Peyer's patch (tissue), 4 donors: ENCODE data around the gene RFX5. TPM values are rescaled to one million over a fixed set of nuclear protein-coding genes. Genes with fewer than 3 reads are reported as not detected.

Source experiments
- DNase-seq, 3 donors: peaks; one replicate each; pipeline ENCODE4 v3.0.0-alpha.2; 2017 to 2019
- H3K27ac ChIP-seq, 4 donors: fragments of 200-600 bp; sonication (generic); one replicate each; pipeline ENCODE4 v1.5.1; 2016 to 2019
- H3K27me3 ChIP-seq, 2 donors: fragments of 200-600 bp; sonication (generic); one replicate each; pipeline ENCODE4 v1.5.1; 2019
- H3K36me3 ChIP-seq, 3 donors: fragments of 200-600 bp; sonication (generic); one replicate each; pipeline ENCODE4 v1.5.1; 2016 to 2019
- H3K4me1 ChIP-seq, 4 donors: fragments of 200-600 bp; sonication (generic); one replicate each; pipeline ENCODE4 v1.5.1; 2016 to 2019
- H3K4me3 ChIP-seq, 4 donors: fragments of 200-600 bp; sonication (generic); 1 replicate in 3 of 4; 2 replicates in 1 of 4; pipeline ENCODE4 v1.5.1; 2016 to 2019; ENCODE audit warnings: mild to moderate bottlenecking in 1 of 4
- H3K9me3 ChIP-seq, 4 donors: fragments of 200-600 bp; sonication (generic); one replicate each; pipeline ENCODE4 v1.5.1; 2016 to 2019; ENCODE audit warnings: mild to moderate bottlenecking in 1 of 4
- POLR2A ChIP-seq, 2 donors: fragments of 450-650 bp; IDR thresholded peaks; one replicate each; pipeline ENCODE4 v1.5.1; 2017; ENCODE audit warnings: antibody characterized with exemption in 2 of 2, mild to moderate bottlenecking in 2 of 2, moderate library complexity in 2 of 2
- total RNA-seq, 4 donors: library from RNA; depleted of rRNA; stranded (reverse); fragments of >200 nt; gene quantifications; one replicate each; pipeline ENCODE4 v1.1.0, GENCODE V29; 2016
- TF ChIP-seq, protein P1 (sequence below), 6 experiments: fragments of 450-650 bp in 4 of 6; fragments of 200-600 bp in 2 of 6; sonication (generic) in 1 of 6; IDR thresholded peaks; one replicate each; pipeline ENCODE4 v1.5.1; 2017 to 2019; ENCODE audit warnings: antibody characterized with exemption in 6 of 6, mild to moderate bottlenecking in 3 of 6, moderate library complexity in 1 of 6

Gene RFX5
- total RNA-seq, 4 donors from 2014 or later: 35.6 to 187 (median 42.0) TPM

DNA sequence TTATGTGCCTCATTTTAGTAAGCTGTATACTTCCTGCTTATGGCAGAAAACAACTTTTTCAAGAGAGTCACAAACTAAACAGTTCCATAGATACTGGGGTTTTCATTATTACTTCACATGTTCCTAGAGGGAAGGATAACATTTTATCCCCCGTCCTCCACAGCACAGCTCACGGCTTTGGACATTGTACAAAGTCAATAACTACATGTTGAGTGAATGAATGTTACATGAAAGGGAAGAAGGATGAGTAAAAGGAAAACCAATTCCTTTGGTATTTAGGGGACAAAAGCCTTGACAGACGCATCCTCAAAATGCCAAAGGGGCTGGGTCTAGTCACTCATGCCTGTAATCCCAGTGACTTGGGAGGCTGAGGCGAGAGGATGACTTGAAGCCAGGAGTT, 34.6 kb downstream of the RFX5 start:
- peak overlapping the region; percentile 6 to 92 (median 82) for H3K27ac ChIP-seq
- no peaks in the 10 kb centered on the region for H3K9me3 ChIP-seq
- H3K27me3 ChIP-seq: no peaks in the 10 kb centered on the region
- DNase-seq: no peak
- H3K4me1 ChIP-seq: peaks cover 0 to 42% (median 3%) of the 10 kb centered on the region in 4 donors
- H3K36me3 ChIP-seq: peaks cover 0 to 70% (median 0%) of the 10 kb centered on the region in 3 donors
- H3K4me3 ChIP-seq: no peak overlapping the region
- TF ChIP-seq, protein P1, sequence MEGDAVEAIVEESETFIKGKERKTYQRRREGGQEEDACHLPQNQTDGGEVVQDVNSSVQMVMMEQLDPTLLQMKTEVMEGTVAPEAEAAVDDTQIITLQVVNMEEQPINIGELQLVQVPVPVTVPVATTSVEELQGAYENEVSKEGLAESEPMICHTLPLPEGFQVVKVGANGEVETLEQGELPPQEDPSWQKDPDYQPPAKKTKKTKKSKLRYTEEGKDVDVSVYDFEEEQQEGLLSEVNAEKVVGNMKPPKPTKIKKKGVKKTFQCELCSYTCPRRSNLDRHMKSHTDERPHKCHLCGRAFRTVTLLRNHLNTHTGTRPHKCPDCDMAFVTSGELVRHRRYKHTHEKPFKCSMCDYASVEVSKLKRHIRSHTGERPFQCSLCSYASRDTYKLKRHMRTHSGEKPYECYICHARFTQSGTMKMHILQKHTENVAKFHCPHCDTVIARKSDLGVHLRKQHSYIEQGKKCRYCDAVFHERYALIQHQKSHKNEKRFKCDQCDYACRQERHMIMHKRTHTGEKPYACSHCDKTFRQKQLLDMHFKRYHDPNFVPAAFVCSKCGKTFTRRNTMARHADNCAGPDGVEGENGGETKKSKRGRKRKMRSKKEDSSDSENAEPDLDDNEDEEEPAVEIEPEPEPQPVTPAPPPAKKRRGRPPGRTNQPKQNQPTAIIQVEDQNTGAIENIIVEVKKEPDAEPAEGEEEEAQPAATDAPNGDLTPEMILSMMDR (IDR thresholded peaks at IDR 0.05): no peak
- no peak for TF ChIP-seq POLR2A (IDR thresholded peaks at IDR 0.05)

DNA sequence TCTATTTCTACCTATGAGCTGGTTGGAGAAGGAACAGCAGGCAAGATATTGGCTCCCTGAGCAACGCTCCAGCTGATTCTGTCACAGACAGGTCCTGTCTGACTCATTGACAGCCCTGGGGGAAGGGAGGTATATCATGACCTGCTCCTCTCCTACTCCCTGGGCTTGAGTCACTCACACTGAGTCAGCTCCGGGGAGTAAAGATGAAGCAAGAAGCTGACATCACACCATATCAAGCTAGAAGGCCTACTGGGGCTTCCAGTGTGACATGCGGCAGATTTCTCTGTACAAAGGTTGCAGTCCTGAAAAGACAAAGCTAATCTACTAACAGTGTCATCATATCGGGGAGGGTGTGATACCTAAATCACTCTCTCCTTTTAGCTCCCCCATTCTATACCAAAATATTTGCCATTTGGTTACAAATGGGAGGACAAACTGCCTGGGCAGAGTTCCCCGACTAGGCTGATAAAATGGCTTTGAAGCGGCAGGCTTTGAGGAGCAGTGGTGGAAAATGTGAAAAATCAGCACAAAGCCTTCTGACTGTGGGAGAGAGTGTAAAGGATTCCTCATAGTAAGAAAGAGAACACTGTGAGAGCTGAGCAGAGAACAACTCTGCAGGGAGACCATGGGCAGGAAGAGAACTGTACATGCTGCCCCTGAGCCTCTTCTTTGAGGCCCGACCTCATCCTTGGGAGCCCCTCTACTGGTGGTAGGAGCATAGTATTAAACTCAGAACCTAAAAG, 35.3 kb downstream of the RFX5 start:
- H3K4me1 ChIP-seq: peaks cover 0 to 42% (median 3%) of the 10 kb centered on the region in 4 donors

DNA sequence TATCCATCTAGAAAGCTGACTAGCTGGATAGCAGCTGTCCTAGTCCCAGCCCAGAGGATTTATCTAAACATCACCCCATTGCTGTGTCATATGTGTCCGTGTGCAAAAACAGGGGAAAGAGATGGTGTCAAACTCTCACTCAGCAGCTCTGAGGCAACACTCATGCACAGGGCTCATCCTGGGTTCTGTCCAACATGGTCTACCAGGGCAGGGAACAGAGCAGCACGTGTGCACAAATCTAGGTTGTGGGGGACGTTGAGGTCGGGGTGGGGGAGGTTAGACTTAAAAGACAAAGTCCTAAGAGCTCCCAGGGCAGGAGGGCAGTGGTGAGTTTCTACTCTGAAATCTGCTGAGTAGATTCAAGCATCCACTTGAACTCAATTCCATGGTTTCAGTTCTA, 36.0 kb downstream of the RFX5 start:
- no peak for DNase-seq

More for the DNA sequence above, 35.3 kb downstream of the RFX5 start:
- TF ChIP-seq, protein P1 (IDR thresholded peaks at IDR 0.05): no peak
- no peak for TF ChIP-seq POLR2A (IDR thresholded peaks at IDR 0.05)
- H3K9me3 ChIP-seq: no peaks in the 10 kb centered on the region
- no peaks in the 10 kb centered on the region for H3K27me3 ChIP-seq
- DNase-seq: peak; percentile 22 to 91 (median 63)
- no peak overlapping the region for H3K4me3 ChIP-seq
- H3K27ac ChIP-seq: peak overlapping the region; percentile 17 to 92 (median 82)
- peaks cover 0 to 70% (median 0%) of the 10 kb centered on the region in 3 donors for H3K36me3 ChIP-seq

DNA sequence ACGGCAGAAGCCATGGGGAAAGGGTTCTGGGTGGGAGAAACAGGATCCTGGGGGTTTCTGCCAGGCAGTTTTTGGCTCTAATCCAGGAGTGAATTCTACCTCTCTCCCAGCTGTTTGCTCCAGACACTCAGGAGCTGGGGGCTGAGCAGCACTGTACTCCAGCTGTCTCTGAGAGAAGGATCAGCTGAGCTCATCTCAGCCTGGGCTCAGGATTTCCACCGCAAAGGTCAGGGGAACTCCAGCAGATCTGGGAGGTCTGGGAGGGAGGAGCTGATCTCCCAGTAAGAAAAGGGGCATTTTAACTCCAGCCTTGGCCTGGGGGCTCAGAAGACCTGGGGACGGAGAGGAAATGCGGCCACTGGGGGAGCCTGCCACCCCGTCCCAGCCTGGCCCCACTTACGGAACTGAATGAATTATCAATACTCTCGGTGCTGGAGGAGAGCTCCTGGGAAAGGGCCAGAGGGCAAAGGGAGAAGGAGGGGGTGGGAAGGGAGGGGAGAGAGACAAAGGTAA, 37.2 kb downstream of the RFX5 start:
- DNase-seq: no peak
- no peaks in the 10 kb centered on the region for H3K27me3 ChIP-seq
- H3K27ac ChIP-seq: peak overlapping the region; percentile 39 to 92 (median 62)
- no peak for TF ChIP-seq POLR2A (IDR thresholded peaks at IDR 0.05)
- TF ChIP-seq, protein P1 (IDR thresholded peaks at IDR 0.05): no peak
- H3K4me1 ChIP-seq: peaks cover 0 to 42% (median 3%) of the 10 kb centered on the region in 4 donors
- H3K36me3 ChIP-seq: peaks cover 0 to 70% (median 0%) of the 10 kb centered on the region in 3 donors
- H3K4me3 ChIP-seq: no peak overlapping the region
- H3K9me3 ChIP-seq: no peaks in the 10 kb centered on the region

More for the DNA sequence above, 36.0 kb downstream of the RFX5 start:
- Histone ChIP-seq H3K27me3 (no peaks in the 10 kb centered on the region), H3K36me3 (peaks cover 0 to 70% (median 0%) of the 10 kb centered on the region in 3 donors), H3K9me3 (no peaks in the 10 kb centered on the region), H3K4me1 (peaks cover 0 to 42% (median 3%) of the 10 kb centered on the region in 4 donors), H3K4me3 (no peak overlapping the region), H3K27ac (peak overlapping the region; percentile 17 to 92 (median 62))
- TF ChIP-seq POLR2A (IDR thresholded peaks at IDR 0.05): no peak
- TF ChIP-seq, protein P1 (IDR thresholded peaks at IDR 0.05): no peak

DNA sequence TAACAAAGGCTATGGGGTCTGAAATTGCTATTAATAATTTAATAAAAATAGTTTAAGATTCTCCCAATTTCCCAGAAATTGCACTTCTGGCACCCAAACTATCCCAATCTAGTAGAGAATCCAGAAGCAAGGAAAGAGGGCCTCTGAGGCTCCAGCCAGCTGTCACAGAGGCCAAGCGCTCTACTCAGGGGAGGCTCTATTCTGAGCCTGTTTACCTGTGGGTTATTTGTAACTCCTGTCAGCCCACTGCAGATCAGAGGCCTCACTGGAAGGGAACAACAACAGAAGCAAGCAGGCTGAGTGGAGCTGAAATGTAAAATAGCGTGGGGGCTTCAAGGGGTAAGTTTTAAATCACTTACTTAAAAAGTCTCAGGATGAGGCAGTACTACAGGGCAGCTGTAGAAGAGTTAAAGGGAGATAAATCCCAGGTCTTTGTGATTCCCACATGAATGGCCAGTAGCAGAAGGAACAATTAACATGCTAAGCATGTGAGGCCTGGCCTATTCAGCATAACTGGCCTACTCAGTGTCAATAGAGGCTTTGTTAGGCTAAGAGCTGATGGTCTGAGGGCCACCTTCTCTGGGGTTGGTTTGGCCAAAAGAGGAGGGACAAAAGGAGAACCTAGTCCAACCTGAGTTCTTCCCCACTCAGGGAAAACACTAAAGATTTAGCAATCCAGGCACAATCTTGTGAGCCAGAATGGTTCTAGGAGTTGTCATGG, 52.1 kb downstream of the RFX5 start:
- no peaks in the 10 kb centered on the region for H3K9me3 ChIP-seq
- H3K36me3 ChIP-seq: peaks cover 0 to 99% (median 0%) of the 10 kb centered on the region in 3 donors
- H3K27ac ChIP-seq: no peak overlapping the region
- DNase-seq: no peak
- TF ChIP-seq, protein P1 (IDR thresholded peaks at IDR 0.05): no peak
- no peak for TF ChIP-seq POLR2A (IDR thresholded peaks at IDR 0.05)
- H3K4me3 ChIP-seq: no peak overlapping the region
- no peaks in the 10 kb centered on the region for H3K27me3 ChIP-seq
- H3K4me1 ChIP-seq: no peaks in the 10 kb centered on the region
